Fibroblast of lung (primary cell): Measurements from ENCODE around the gene WDFY1. TPM values are rescaled to one million over a fixed set of nuclear protein-coding genes. Genes with fewer than 3 reads are reported as not detected.

Experiments used
- DNase-seq, 2 donors: peaks; one replicate each; pipeline versions ENCODE4 v3.0.0 to v3.0.0-alpha.2; 2010; ENCODE audit warnings: low read depth in 2 of 2
- H2AFZ ChIP-seq: 2 replicates; pipeline ENCODE4 v1.5.1; 2012; ENCODE audit warnings: low read length, control low read depth, inconsistent platforms
- H3K27ac ChIP-seq: 2 replicates; pipeline ENCODE4 v1.5.1; 2011; ENCODE audit warnings: low read length, control low read depth; ENCODE audit not compliant: insufficient read depth
- H3K27me3 ChIP-seq: 2 replicates; pipeline ENCODE4 v1.5.1; 2011; ENCODE audit warnings: mild to moderate bottlenecking, low read length; ENCODE audit not compliant: control insufficient read depth, insufficient read depth
- H3K36me3 ChIP-seq: 2 replicates; pipeline ENCODE4 v1.5.1; 2011; ENCODE audit warnings: low read length; ENCODE audit not compliant: control insufficient read depth, insufficient read depth
- H3K4me1 ChIP-seq: 2 replicates; pipeline ENCODE4 v1.5.1; 2011; ENCODE audit warnings: low read length; ENCODE audit not compliant: control insufficient read depth, insufficient read depth; ENCODE audit errors: extremely low read depth
- H3K4me2 ChIP-seq: 2 replicates; pipeline ENCODE4 v1.5.1; 2011; ENCODE audit warnings: low read length, control low read depth; ENCODE audit not compliant: insufficient read depth; ENCODE audit errors: extremely low read depth
- H3K4me3 ChIP-seq, 4 experiments: fragments of 200-600 bp in 1 of 4; sonication (generic) in 1 of 4; replicated peaks in 1 of 4; 2 replicates each; pipeline ENCODE4 v1.5.1; 2011 to 2016; ENCODE audit warnings: low read length in 4 of 4, low read depth in 3 of 4, mild to moderate bottlenecking in 3 of 4, control low read depth in 2 of 4, inconsistent platforms in 1 of 4, mixed read lengths in 1 of 4; ENCODE audit not compliant: insufficient read depth in 1 of 4; ENCODE audit errors: control extremely low read depth in 1 of 4
- H3K79me2 ChIP-seq: 2 replicates; pipeline ENCODE4 v1.5.1; 2012; ENCODE audit warnings: mild to moderate bottlenecking, low read length, inconsistent platforms; ENCODE audit not compliant: control insufficient read depth, insufficient read depth
- H3K9ac ChIP-seq: 2 replicates; pipeline ENCODE4 v1.5.1; 2011; ENCODE audit warnings: mild to moderate bottlenecking, low read length, control low read depth; ENCODE audit not compliant: insufficient read depth
- H3K9me3 ChIP-seq: 2 replicates; pipeline ENCODE4 v1.5.1; 2012; ENCODE audit warnings: low read depth, low read length; ENCODE audit not compliant: control insufficient read depth, insufficient read depth
- H4K20me1 ChIP-seq: 2 replicates; pipeline ENCODE4 v1.5.1; 2011; ENCODE audit warnings: low read length; ENCODE audit not compliant: control insufficient read depth, insufficient read depth; ENCODE audit errors: extremely low read depth
- CTCF ChIP-seq, 2 donors: IDR thresholded peaks in 1 of 2; conservative IDR thresholded peaks in 1 of 2; 1 replicate in 1 of 2; 2 replicates in 1 of 2; pipeline ENCODE4 v1.5.1; 2011 to 2012; ENCODE audit warnings: low read length in 2 of 2, control low read depth in 1 of 2, inconsistent platforms in 1 of 2, low read depth in 1 of 2, mild to moderate bottlenecking in 1 of 2
- EZH2 ChIP-seq: IDR thresholded peaks from 2 replicates; pipeline ENCODE4 v1.5.1; 2012; ENCODE audit warnings: low read length, control low read depth, mild to moderate bottlenecking; ENCODE audit errors: missing control alignments
- polyA plus RNA-seq, 2 donors: library from polyadenylated mRNA; depleted of rRNA in 1 of 2; stranded (reverse) in 1 of 2; unstranded in 1 of 2; fragments of >200 nt; gene quantifications; 2 replicates each; pipeline ENCODE4 v1.2.1, GENCODE V29; 2011 to 2012; ENCODE audit warnings: missing spikeins in 1 of 2
- total RNA-seq: library from RNA; depleted of rRNA; stranded (reverse); fragments of >200 nt; gene quantifications from 2 replicates; pipeline ENCODE4 v1.2.1, GENCODE V29; 2014

Gene WDFY1
- total and polyA plus RNA-seq, 2 donors (not counting 1 experiment from before 2014, with no cell fraction given): 79.1 to 156 TPM

- H4K20me1 ChIP-seq: no peaks in the 10 kb centered on the region
- no peak for TF ChIP-seq CTCF (conservative IDR thresholded peaks at IDR 0.05 in 1 of 2, IDR thresholded peaks at IDR 0.05 in 1 of 2; ENCODE audit: low read depth in 1 of 2, low read length in 2 of 2)
- no peak for TF ChIP-seq EZH2
- no peak overlapping the region for H3K9ac ChIP-seq
- no peaks in the 10 kb centered on the region for H3K27me3 ChIP-seq
- peak overlapping the region; percentile 15 for H3K27ac ChIP-seq
- H3K9me3 ChIP-seq: no peaks in the 10 kb centered on the region
- peaks cover 86% of the 10 kb centered on the region for H3K79me2 ChIP-seq
- no peak for DNase-seq
- no peaks in the 10 kb centered on the region for H3K36me3 ChIP-seq
- H2AFZ ChIP-seq: no peak overlapping the region
- peak overlapping the region; percentile 32 for H3K4me2 ChIP-seq
- H3K4me3 ChIP-seq: no peak overlapping the region
- peaks cover 17% of the 10 kb centered on the region for H3K4me1 ChIP-seq
Observed at GRCh38 chr2:223937535-223937934, 7.6 kb downstream of the WDFY1 start.

- H3K79me2 ChIP-seq: peaks cover 88% of the 10 kb centered on the region
- no peaks in the 10 kb centered on the region for H3K36me3 ChIP-seq
- no peak overlapping the region for H3K4me3 ChIP-seq
- no peak overlapping the region for H3K9ac ChIP-seq
- TF ChIP-seq EZH2 (no peak), CTCF (conservative IDR thresholded peaks at IDR 0.05 in 1 of 2, IDR thresholded peaks at IDR 0.05 in 1 of 2; ENCODE audit: low read depth in 1 of 2, low read length in 2 of 2) (no peak)
- peak overlapping the region; percentile 32 for H3K4me2 ChIP-seq
- no peak overlapping the region for H2AFZ ChIP-seq
- no peaks in the 10 kb centered on the region for H4K20me1 ChIP-seq
- DNase-seq: peak in 1 of 2 donors; percentile 36
- H3K9me3 ChIP-seq: no peaks in the 10 kb centered on the region
- peaks cover 17% of the 10 kb centered on the region for H3K4me1 ChIP-seq
- H3K27ac ChIP-seq: no peak overlapping the region
- H3K27me3 ChIP-seq: no peaks in the 10 kb centered on the region
Observed at GRCh38 chr2:223936862-223937326, 8.2 kb downstream of the WDFY1 start.

GRCh38 chr2:223935459-223936125 lies 9.5 kb downstream of the WDFY1 start:
- H2AFZ ChIP-seq: no peak overlapping the region
- H3K4me3 ChIP-seq: no peak overlapping the region
- H3K36me3 ChIP-seq: no peaks in the 10 kb centered on the region
- no peak for DNase-seq
- no peak overlapping the region for H3K9ac ChIP-seq
- H3K4me2 ChIP-seq: no peak overlapping the region
- no peak overlapping the region for H3K27ac ChIP-seq
- no peaks in the 10 kb centered on the region for H3K27me3 ChIP-seq
- H3K9me3 ChIP-seq: no peaks in the 10 kb centered on the region
- H4K20me1 ChIP-seq: no peaks in the 10 kb centered on the region
- no peak for TF ChIP-seq CTCF (conservative IDR thresholded peaks at IDR 0.05 in 1 of 2, IDR thresholded peaks at IDR 0.05 in 1 of 2; ENCODE audit: low read depth in 1 of 2, low read length in 2 of 2)
- TF ChIP-seq EZH2: no peak
- H3K79me2 ChIP-seq: peaks cover 83% of the 10 kb centered on the region
- peaks cover 12% of the 10 kb centered on the region for H3K4me1 ChIP-seq
